OCI-LY1 (cell line): Measurements from ENCODE around the gene SNU13.

ENCODE experiments used
- EZH2 ChIP-seq: fragments of 200-600 bp; sonication (generic), shearing (Covaris generic); IDR thresholded peaks from 2 replicates; pipeline ENCODE4 v1.8.0; 2017; ENCODE audit warnings: borderline replicate concordance, mixed run types, mild to moderate bottlenecking, antibody characterized with exemption, low read length, moderate library complexity, mixed read lengths
- TF ChIP-seq, protein P1 (sequence below): fragments of 200-600 bp; sonication (generic), shearing (Covaris generic); IDR thresholded peaks from 2 replicates; pipeline ENCODE4 v1.5.1; 2017; ENCODE audit warnings: mild to moderate bottlenecking, antibody characterized with exemption, low read length, moderate library complexity, mixed read lengths

- no peak for TF ChIP-seq EZH2
- TF ChIP-seq, protein P1, sequence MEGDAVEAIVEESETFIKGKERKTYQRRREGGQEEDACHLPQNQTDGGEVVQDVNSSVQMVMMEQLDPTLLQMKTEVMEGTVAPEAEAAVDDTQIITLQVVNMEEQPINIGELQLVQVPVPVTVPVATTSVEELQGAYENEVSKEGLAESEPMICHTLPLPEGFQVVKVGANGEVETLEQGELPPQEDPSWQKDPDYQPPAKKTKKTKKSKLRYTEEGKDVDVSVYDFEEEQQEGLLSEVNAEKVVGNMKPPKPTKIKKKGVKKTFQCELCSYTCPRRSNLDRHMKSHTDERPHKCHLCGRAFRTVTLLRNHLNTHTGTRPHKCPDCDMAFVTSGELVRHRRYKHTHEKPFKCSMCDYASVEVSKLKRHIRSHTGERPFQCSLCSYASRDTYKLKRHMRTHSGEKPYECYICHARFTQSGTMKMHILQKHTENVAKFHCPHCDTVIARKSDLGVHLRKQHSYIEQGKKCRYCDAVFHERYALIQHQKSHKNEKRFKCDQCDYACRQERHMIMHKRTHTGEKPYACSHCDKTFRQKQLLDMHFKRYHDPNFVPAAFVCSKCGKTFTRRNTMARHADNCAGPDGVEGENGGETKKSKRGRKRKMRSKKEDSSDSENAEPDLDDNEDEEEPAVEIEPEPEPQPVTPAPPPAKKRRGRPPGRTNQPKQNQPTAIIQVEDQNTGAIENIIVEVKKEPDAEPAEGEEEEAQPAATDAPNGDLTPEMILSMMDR, result no peak
Measured at GRCh38 chr22:41661713-41662112, 27.0 kb downstream of the SNU13 start.
